Esophagus muscularis mucosa (tissue), 3 donors: ENCODE results near the gene S100A7.

Experiments
- CTCF ChIP-seq, 3 experiments: fragments of 200-600 bp in 2 of 3; fragments of 450-650 bp in 1 of 3; sonication (generic) in 2 of 3; IDR thresholded peaks; one replicate each; pipeline ENCODE4 v1.5.1; 2017 to 2019; ENCODE audit warnings: antibody characterized with exemption in 3 of 3, mild to moderate bottlenecking in 2 of 3, moderate library complexity in 1 of 3
- POLR2A ChIP-seq: fragments of 450-650 bp; IDR thresholded peaks from one replicate; pipeline ENCODE4 v1.6.1; 2017; ENCODE audit warnings: antibody characterized with exemption, moderate library complexity, mild to moderate bottlenecking, low read depth

GRCh38 chr1:153488731-153489130 lies 28.3 kb upstream of the S100A7 start:
- TF ChIP-seq POLR2A = no peak
- no peak for TF ChIP-seq CTCF (IDR thresholded peaks at IDR 0.05)
